Astrocyte of the spinal cord (primary cell): ENCODE measurements around the gene CPEB4.

Experiments
- DNase-seq: peaks from one replicate; pipeline ENCODE4 v3.0.0; 2011; ENCODE audit warnings: low read depth, low spot score
- H3K4me3 ChIP-seq: 2 replicates; pipeline ENCODE4 v1.5.1; 2011; ENCODE audit warnings: low read depth, mild to moderate bottlenecking, low read length, moderate library complexity
- CTCF ChIP-seq: IDR thresholded peaks from 2 replicates; pipeline ENCODE4 v1.5.1; 2012; ENCODE audit warnings: low read depth, mild to moderate bottlenecking, low read length, inconsistent platforms
- in situ Hi-C: cut with HindIII; loops from 2 replicates; pipeline ENCODE4 v1.10.0; 2017; ENCODE audit warnings: low sequenced_read_pairs

The CPEB4 gene

GRCh38 chr5:173910215-173910614 lies 22.1 kb downstream of the CPEB4 start:
- no peak for TF ChIP-seq CTCF
- in situ Hi-C loops: no loop called here
- no peak for DNase-seq
- no peak overlapping the region for H3K4me3 ChIP-seq

GRCh38 chr5:173911623-173912022 lies 23.5 kb downstream of the CPEB4 start:
- no peak for DNase-seq
- no peak overlapping the region for H3K4me3 ChIP-seq
- no peak for TF ChIP-seq CTCF
- in situ Hi-C loops: no loop called here

GRCh38 chr5:173913686-173914321 lies 25.7 kb downstream of the CPEB4 start:
- no peak for TF ChIP-seq CTCF
- in situ Hi-C loops: no loop called here
- no peak for DNase-seq
- no peak overlapping the region for H3K4me3 ChIP-seq

GRCh38 chr5:173915310-173916014 lies 27.3 kb downstream of the CPEB4 start:
- no peak for TF ChIP-seq CTCF

GRCh38 chr5:173916233-173916632 lies 28.1 kb downstream of the CPEB4 start:
- TF ChIP-seq CTCF: no peak
- H3K4me3 ChIP-seq: no peak overlapping the region
- no peak for DNase-seq
- in situ Hi-C loops: no loop called here

More at GRCh38 chr5:173915310-173916014, 27.3 kb downstream of the CPEB4 start:
- in situ Hi-C loops: no loop called here
- no peak for DNase-seq
- H3K4me3 ChIP-seq: no peak overlapping the region

GRCh38 chr5:173917788-173918786 lies 29.9 kb downstream of the CPEB4 start:
- DNase-seq: peak; percentile 95
- H3K4me3 ChIP-seq: peak overlapping the region; percentile 52
- no peak for TF ChIP-seq CTCF
- in situ Hi-C loops: no loop called here
